Natural killer cell (primary cell): ENCODE data around the gene C1orf21. TPM values are rescaled to one million over a fixed set of nuclear protein-coding genes. Genes with fewer than 3 reads are reported as not detected.

ENCODE experiments used
- ATAC-seq, 3 donors: fragments of 150-1000 bp in 2 of 3; fragments of 200-7000 bp in 1 of 3; cut with Tn5 transposase; 1 replicate in 1 of 3; 2 replicates in 2 of 3; pipeline ENCODE4 v1.10.0; 2021; ENCODE audit warnings: mild to moderate bottlenecking in 2 of 3, moderate library complexity in 2 of 3
- DNase-seq, 2 donors: peaks; one replicate each; pipeline versions ENCODE4 v3.0.0 to v3.0.0-alpha.2; 2013 to 2021; ENCODE audit warnings: mixed read lengths in 1 of 2
- H3K27ac ChIP-seq: one replicate; pipeline ENCODE4 v1.5.1; 2013; ENCODE audit warnings: mild to moderate bottlenecking, low read length
- H3K27me3 ChIP-seq: one replicate; pipeline ENCODE4 v1.6.1; 2013; ENCODE audit warnings: low read length; ENCODE audit not compliant: control insufficient read depth, insufficient read depth
- H3K36me3 ChIP-seq: one replicate; pipeline ENCODE4 v1.6.1; 2013; ENCODE audit warnings: low read length; ENCODE audit not compliant: control insufficient read depth, insufficient read depth
- H3K4me1 ChIP-seq: one replicate; pipeline ENCODE4 v1.6.1; 2013; ENCODE audit warnings: low read length; ENCODE audit not compliant: control insufficient read depth, insufficient read depth
- H3K4me3 ChIP-seq: one replicate; pipeline ENCODE4 v1.5.1; 2013; ENCODE audit warnings: low read length
- H3K9me3 ChIP-seq: one replicate; pipeline ENCODE4 v1.6.1; 2013; ENCODE audit warnings: low read length; ENCODE audit not compliant: control insufficient read depth, insufficient read depth
- H3K27ac Mint-ChIP-seq, 2 donors: one replicate each; pipeline ENCODE4 v1.8.0; 2022; ENCODE audit warnings: mild to moderate bottlenecking in 2 of 2, mixed read lengths in 2 of 2, moderate library complexity in 1 of 2
- H3K27me3 Mint-ChIP-seq, 2 donors: one replicate each; pipeline ENCODE4 v1.8.0; 2022; ENCODE audit warnings: low read depth in 2 of 2, mixed read lengths in 2 of 2
- H3K36me3 Mint-ChIP-seq: one replicate; pipeline ENCODE4 v1.8.0; 2022; ENCODE audit warnings: mixed read lengths
- H3K4me1 Mint-ChIP-seq, 2 donors: one replicate each; pipeline ENCODE4 v1.8.0; 2022; ENCODE audit warnings: mixed read lengths in 2 of 2
- H3K4me3 Mint-ChIP-seq: one replicate; pipeline ENCODE4 v1.8.0; 2022; ENCODE audit warnings: mild to moderate bottlenecking, moderate library complexity, mixed read lengths
- H3K9me3 Mint-ChIP-seq, 2 donors: one replicate each; pipeline ENCODE4 v1.8.0; 2022; ENCODE audit warnings: mixed read lengths in 2 of 2
- CTCF ChIP-seq: fragments of 200-600 bp; IDR thresholded peaks from one replicate; pipeline ENCODE4 v1.8.0; 2022; ENCODE audit warnings: antibody characterized with exemption
- WGBS: methylation state at CpG from one replicate; pipeline ENCODE4 v1.1.7; 2013; ENCODE audit warnings: missing lambda C conversion rate; ENCODE audit not compliant: insufficient coverage; 5-methylcytosine and 5-hydroxymethylcytosine counted together
- intact Hi-C: fragments of 100-400 bp; cut with micrococcal nuclease; formaldehyde crosslinking; loops from one replicate; pipeline ENCODE4 v1.14.2; 2022
- total RNA-seq, 4 donors: library from RNA; stranded (reverse); fragments of 120-200 nt in 1 of 4; gene quantifications; one replicate each; pipeline versions ENCODE4 v1.2.3 to v1.2.4, GENCODE V29; 2013 to 2022

C1orf21 gene
- total RNA-seq, 3 donors from 2014 or later (not counting 1 experiment from before 2014, with no cell fraction given) = 84.3 to 111 (median 88.3) TPM

DNA sequence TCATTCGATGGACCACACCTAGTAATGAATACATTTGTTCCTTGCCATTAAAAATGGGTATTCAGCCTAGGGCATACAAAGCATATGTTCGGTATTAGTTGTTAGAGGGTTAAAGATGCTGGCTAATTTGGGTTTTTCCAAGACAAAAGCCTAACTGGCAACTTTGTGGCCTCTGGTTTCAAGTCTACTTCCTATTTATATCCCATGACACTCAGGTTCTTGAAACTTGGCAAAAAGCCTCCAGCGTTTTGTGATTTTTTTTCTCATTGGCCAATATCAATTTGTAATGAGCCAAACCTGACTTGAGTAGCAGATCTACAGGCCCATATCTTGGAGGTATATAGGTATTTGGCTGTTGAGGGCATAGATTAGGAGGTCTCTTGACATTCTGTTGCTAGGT is 75.3 kb downstream of the C1orf21 start:
- Mint-ChIP-seq H3K27ac (peak overlapping the region; percentile 3 to 62), H3K36me3 (no peaks in the 10 kb centered on the region), H3K9me3 (no peaks in the 10 kb centered on the region), H3K4me1 (peaks cover 65 to 73% of the 10 kb centered on the region in 2 donors), H3K27me3 (no peaks in the 10 kb centered on the region), H3K4me3 (no peak overlapping the region)
- Histone ChIP-seq H3K4me3 (no peak overlapping the region), H3K9me3 (no peaks in the 10 kb centered on the region), H3K27ac (no peak overlapping the region), H3K36me3 (no peaks in the 10 kb centered on the region), H3K4me1 (peaks cover 5% of the 10 kb centered on the region), H3K27me3 (no peaks in the 10 kb centered on the region)
- DNase-seq (no peak), ATAC-seq (no peak)
- TF ChIP-seq CTCF = no peak
- intact Hi-C loops = loop anchor here (10.0 kb wide), 1 partner anchor 147 kb away; no protein-coding TSS in a partner anchor
- 75% methylated on average over 2 of the region's 3 CpGs for WGBS

DNA sequence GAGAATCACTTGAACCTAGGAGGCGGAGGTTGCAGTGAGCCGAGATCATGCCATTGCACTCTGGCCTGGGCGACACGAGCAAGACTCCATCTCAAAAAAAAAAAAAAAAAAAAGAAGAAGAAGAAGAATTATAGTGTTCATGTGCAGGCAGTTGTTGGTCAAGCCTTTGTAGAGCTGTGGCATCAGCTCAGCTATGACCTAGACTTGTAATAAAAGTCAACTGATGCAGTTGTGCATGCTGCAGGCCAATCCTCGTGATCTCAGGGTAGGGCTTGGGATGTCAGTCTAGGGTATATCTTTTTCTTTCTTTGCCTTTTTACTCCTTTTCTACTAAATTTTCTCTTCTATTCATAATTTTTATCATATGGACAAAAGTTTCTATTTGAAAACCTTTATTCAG is 76.2 kb downstream of the C1orf21 start:
- H3K36me3 Mint-ChIP-seq = no peaks in the 10 kb centered on the region
- Histone ChIP-seq H3K9me3 (no peaks in the 10 kb centered on the region), H3K27ac (no peak overlapping the region), H3K36me3 (no peaks in the 10 kb centered on the region), H3K4me1 (peaks cover 5% of the 10 kb centered on the region), H3K4me3 (no peak overlapping the region), H3K27me3 (no peaks in the 10 kb centered on the region)
- no peak for TF ChIP-seq CTCF
- no peaks in the 10 kb centered on the region for H3K27me3 Mint-ChIP-seq
- intact Hi-C loops = loop anchor here (10.0 kb wide), 1 partner anchor 148 kb away; no protein-coding TSS in a partner anchor
- ATAC-seq (no peak), DNase-seq (no peak)
- no peak overlapping the region for H3K4me3 Mint-ChIP-seq
- peaks cover 72 to 73% of the 10 kb centered on the region in 2 donors for H3K4me1 Mint-ChIP-seq
- 98% methylated on average over 4 of the region's 5 CpGs for WGBS
- H3K27ac Mint-ChIP-seq = peak overlapping the region in 1 of 2 donors; percentile 62
- H3K9me3 Mint-ChIP-seq = no peaks in the 10 kb centered on the region

DNA sequence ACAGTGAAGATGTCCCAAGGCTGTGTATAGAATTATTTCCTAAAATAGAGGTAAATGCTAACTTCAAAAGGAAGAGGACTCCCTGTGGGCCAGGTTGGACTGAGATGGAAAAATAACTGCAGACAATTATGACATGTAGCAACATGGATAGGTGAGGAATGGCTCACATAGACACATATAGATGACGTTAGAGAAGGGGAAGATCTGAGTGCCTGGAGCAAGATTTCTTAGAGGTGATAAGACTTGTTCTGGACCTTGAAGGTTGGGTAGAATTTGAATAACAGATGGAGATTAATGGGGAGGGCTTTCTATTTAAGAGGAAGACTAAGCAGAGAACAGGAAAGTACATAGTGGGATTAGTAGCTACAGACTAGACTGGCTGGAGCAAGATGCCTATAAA is 76.9 kb downstream of the C1orf21 start:
- Histone ChIP-seq H3K9me3 (no peaks in the 10 kb centered on the region), H3K4me1 (peaks cover 5% of the 10 kb centered on the region), H3K27ac (no peak overlapping the region), H3K36me3 (no peaks in the 10 kb centered on the region), H3K27me3 (no peaks in the 10 kb centered on the region), H3K4me3 (no peak overlapping the region)
- H3K9me3 Mint-ChIP-seq = no peaks in the 10 kb centered on the region
- H3K4me3 Mint-ChIP-seq = no peak overlapping the region
- ATAC-seq (no peak), DNase-seq (no peak)
- intact Hi-C loops = loop anchor here (10.0 kb wide), 1 partner anchor 149 kb away; no protein-coding TSS in a partner anchor
- TF ChIP-seq CTCF = no peak
- peak overlapping the region; percentile 0 to 25 for H3K27ac Mint-ChIP-seq
- no peaks in the 10 kb centered on the region for H3K36me3 Mint-ChIP-seq
- no peaks in the 10 kb centered on the region for H3K27me3 Mint-ChIP-seq
- WGBS = 86% methylated on average over 1 of the region's 1 CpG
- H3K4me1 Mint-ChIP-seq = peaks cover 70 to 71% of the 10 kb centered on the region in 2 donors

GRCh38 chr1:184464757-184465156 is 77.9 kb downstream of the C1orf21 start:
- H3K36me3 ChIP-seq = no peaks in the 10 kb centered on the region
- DNase-seq = no peak
- intact Hi-C loops = loop anchor here (5.0 to 10.0 kb wide), 3 partner anchors 150 to 242 kb away; no protein-coding TSS in a partner anchor
- no peak for ATAC-seq
- no peaks in the 10 kb centered on the region for H3K9me3 Mint-ChIP-seq
- H3K4me1 ChIP-seq = peaks cover 5% of the 10 kb centered on the region
- WGBS = 100% methylated on average over 3 of the region's 4 CpGs
- no peaks in the 10 kb centered on the region for H3K9me3 ChIP-seq
- H3K36me3 Mint-ChIP-seq = no peaks in the 10 kb centered on the region
- no peak overlapping the region for H3K4me3 ChIP-seq
- no peak for TF ChIP-seq CTCF
- H3K27me3 ChIP-seq = no peaks in the 10 kb centered on the region
- no peak overlapping the region for H3K27ac ChIP-seq
- peak overlapping the region; percentile 0 to 25 for H3K27ac Mint-ChIP-seq
- no peak overlapping the region for H3K4me3 Mint-ChIP-seq
- H3K27me3 Mint-ChIP-seq = no peaks in the 10 kb centered on the region
- H3K4me1 Mint-ChIP-seq = peaks cover 71 to 72% of the 10 kb centered on the region in 2 donors
